HCT116 (cell line): ENCODE data around the gene INTS12. TPM values are rescaled to one million over a fixed set of nuclear protein-coding genes. Genes with fewer than 3 reads are reported as not detected.
"Not testable (repeated sequence)": the region's sequence is repeated elsewhere in the genome, so short reads cannot be mapped to it uniquely, and the experiment has no call there.

Source experiments
- ATAC-seq: fragments of 200-7000 bp; cut with Tn5 transposase; 2 replicates; pipeline ENCODE4 v1.9.1; 2020; ENCODE audit warnings: mild to moderate bottlenecking, moderate library complexity
- BruUV-seq: library from RNA; stranded (reverse); fragments of 400-500 nt; replicated peaks from 2 replicates; lab custom pipeline; 2021; lab: Mats Ljungman, UMichigan
- CTCF ChIA-PET: fragments of 300-600 bp; sonication (Branson Sonifier 250); formaldehyde crosslinking; loops from one replicate; lab custom pipeline; 2021; ENCODE audit warnings: antibody characterized with exemption; lab: Charles Lee
- POLR2A ChIA-PET: fragments of 300-600, 350-600 bp; sonication (Branson Sonifier 250); formaldehyde crosslinking; loops from one replicate; lab custom pipeline; 2021; ENCODE audit warnings: antibody characterized with exemption; lab: Charles Lee
- RAD21 ChIA-PET, 2 experiments: fragments of 300-600 bp; sonication (Branson Sonifier 250); formaldehyde crosslinking; loops; one replicate each; lab custom pipeline; 2023; ENCODE audit warnings: low total read pairs in 2 of 2; ENCODE audit not compliant: uncharacterized antibody in 2 of 2, unreplicated experiment in 2 of 2, low non-redundant PET in 1 of 2; lab: Charles Lee
- DNase-seq: peaks from one replicate; pipeline ENCODE4 v3.0.0-alpha.2; 2010; ENCODE audit warnings: low read depth, low spot score
- H2AFZ ChIP-seq: fragments of 200-600 bp; shearing (Covaris generic), sonication (generic); 2 replicates; pipeline ENCODE4 v1.6.1; 2017; ENCODE audit warnings: low read depth, mixed run types, mixed read lengths, antibody characterized with exemption, low read length; ENCODE audit not compliant: poor library complexity, severe bottlenecking
- H3K27ac ChIP-seq: 2 replicates; pipeline ENCODE4 v1.5.1; 2012; ENCODE audit warnings: low read depth, low read length
- H3K27me3 ChIP-seq: fragments of 200-600 bp; sonication (generic); 2 replicates; pipeline ENCODE4 v1.6.1; 2016; ENCODE audit warnings: mixed run types, low read length, mixed read lengths; ENCODE audit not compliant: insufficient read depth
- H3K36me3 ChIP-seq, 2 experiments: fragments of 200-500 bp in 1 of 2; fragments of 200-600 bp in 1 of 2; sonication (Bioruptor generic) in 1 of 2; sonication (generic) in 1 of 2; 2 replicates each; pipeline versions ENCODE4 v1.5.1 to v1.6.1; 2014 to 2016; ENCODE audit warnings: low read length in 2 of 2, inconsistent platforms in 1 of 2, mixed read lengths in 1 of 2, mixed run types in 1 of 2; ENCODE audit not compliant: insufficient read depth in 2 of 2, control insufficient read depth in 1 of 2
- H3K4me1 ChIP-seq, 2 experiments: fragments of 200-600 bp in 1 of 2; sonication (generic) in 1 of 2; 2 replicates each; pipeline versions ENCODE4 v1.5.1 to v1.6.1; 2012 to 2017; ENCODE audit warnings: low read length in 2 of 2, inconsistent platforms in 1 of 2, mild to moderate bottlenecking in 1 of 2, mixed read lengths in 1 of 2, mixed run types in 1 of 2, moderate library complexity in 1 of 2; ENCODE audit not compliant: insufficient read depth in 2 of 2, control insufficient read depth in 1 of 2
- H3K4me2 ChIP-seq: fragments of 200-600 bp; sonication (generic); 2 replicates; pipeline ENCODE4 v1.6.1; 2017; ENCODE audit warnings: mixed run types, low read length, mixed read lengths
- H3K4me3 ChIP-seq, 2 experiments: fragments of 200-600 bp in 1 of 2; sonication (generic) in 1 of 2; replicated peaks in 1 of 2; 2 replicates each; pipeline ENCODE4 v1.5.1; 2011 to 2016; ENCODE audit warnings: low read length in 2 of 2, control low read depth in 1 of 2, low read depth in 1 of 2, mild to moderate bottlenecking in 1 of 2, mixed read lengths in 1 of 2, mixed run types in 1 of 2
- H3K79me2 ChIP-seq: fragments of 200-600 bp; sonication (generic); 2 replicates; pipeline ENCODE4 v1.6.1; 2017; ENCODE audit warnings: mild to moderate bottlenecking, mixed run types, low read length, moderate library complexity, mixed read lengths; ENCODE audit not compliant: insufficient read depth
- H3K9ac ChIP-seq: fragments of 200-600 bp; sonication (generic); 2 replicates; pipeline ENCODE4 v1.6.1; 2016; ENCODE audit warnings: low read length, mixed read lengths
- H3K9me2 ChIP-seq: fragments of 200-600 bp; sonication (generic), shearing (Covaris generic); 2 replicates; pipeline ENCODE4 v1.6.1; 2017; ENCODE audit warnings: mixed run types, mild to moderate bottlenecking, moderate library complexity; ENCODE audit not compliant: insufficient read depth
- H3K9me3 ChIP-seq, 2 experiments: fragments of 200-500 bp in 1 of 2; fragments of 200-600 bp in 1 of 2; sonication (Bioruptor generic) in 1 of 2; sonication (generic) in 1 of 2; 2 replicates each; pipeline ENCODE4 v1.6.1; 2014 to 2017; ENCODE audit warnings: low read length in 2 of 2, mixed read lengths in 2 of 2, inconsistent platforms in 1 of 2, low read depth in 1 of 2, mild to moderate bottlenecking in 1 of 2, mixed run types in 1 of 2, moderate library complexity in 1 of 2; ENCODE audit not compliant: control insufficient read depth in 1 of 2, insufficient read depth in 1 of 2
- H4K20me1 ChIP-seq: fragments of 200-600 bp; sonication (generic), shearing (Covaris generic); 2 replicates; pipeline ENCODE4 v1.6.1; 2017; ENCODE audit warnings: mixed run types, mild to moderate bottlenecking, moderate library complexity; ENCODE audit not compliant: insufficient read depth
- EZH2phosphoT487 ChIP-seq: fragments of 200-600 bp; IDR thresholded peaks from 2 replicates; pipeline ENCODE4 v1.6.1; 2018; ENCODE audit warnings: antibody characterized with exemption, borderline replicate concordance
- ZNF274 ChIP-seq: fragments of 200-500 bp; sonication (Bioruptor generic); IDR thresholded peaks from 2 replicates; pipeline ENCODE4 v1.6.1; 2014; ENCODE audit warnings: mild to moderate bottlenecking, low read depth, low read length, inconsistent platforms
- intact Hi-C: fragments of 100-400 bp; cut with micrococcal nuclease; formaldehyde crosslinking; loops from 2 replicates; pipeline ENCODE4 v1.10.0; 2022
- total RNA-seq: library from RNA; stranded (reverse); gene quantifications from one replicate; pipeline ENCODE4 v1.2.1, GENCODE V29; 2021; ENCODE audit not compliant: unreplicated experiment

Gene INTS12
- total RNA-seq, 1 experiment from 2014 or later: 18.5 TPM

- TF ChIP-seq ZNF274: no peak
- no peak for TF ChIP-seq EZH2phosphoT487
- Histone ChIP-seq H4K20me1 (0 out of 2 replicates have a peak, but pooled peaks cover 4% of the 10 kb centered on the region), H3K9me2 (no peaks in the 10 kb centered on the region), H3K36me3 (peaks cover 3 to 7% of the 10 kb centered on the region in 2 experiments; a peak in 2 of 4 replicates), H3K4me3 (no peak overlapping the region), H3K4me1 (no peaks in the 10 kb centered on the region), H3K27me3 (no peaks in the 10 kb centered on the region), H3K79me2 (peaks cover 17% of the 10 kb centered on the region), H3K9ac (no peak overlapping the region), H2AFZ (no peak overlapping the region), H3K27ac (no peak overlapping the region), H3K4me2 (no peak overlapping the region), H3K9me3 (no peaks in the 10 kb centered on the region)
- ATAC-seq (no peak), DNase-seq (no peak)
- ChIA-PET CTCF (no interaction called here), POLR2A (no interaction called here), RAD21 (no interaction called here)
- intact Hi-C loops: loop anchor here (10.0 kb wide), 1 partner anchor 506 kb away; no protein-coding TSS in a partner anchor
- BruUV-seq: no TSS peak
Observed at GRCh38 chr4:105698607-105699006, 9.9 kb downstream of the INTS12 start.

GRCh38 chr4:105695832-105696231 lies 12.7 kb downstream of the INTS12 start:
- H3K9ac ChIP-seq, H3K4me2 ChIP-seq, H4K20me1 ChIP-seq, ATAC-seq, BruUV-seq, H3K4me3 ChIP-seq, DNase-seq, CTCF ChIA-PET, H3K9me2 ChIP-seq, H3K27ac ChIP-seq, H3K4me1 ChIP-seq, H3K27me3 ChIP-seq, POLR2A ChIA-PET, H3K79me2 ChIP-seq, H2AFZ ChIP-seq, RAD21 ChIA-PET, H3K9me3 ChIP-seq: not testable (repeated sequence)
- H3K36me3 ChIP-seq: peaks cover 8 to 16% of the 10 kb centered on the region in 2 experiments; a peak in 3 of 4 replicates
- intact Hi-C loops: loop anchor here (10.0 kb wide), 1 partner anchor 509 kb away; no protein-coding TSS in a partner anchor
